Neural cell (in vitro differentiated cells): ENCODE measurements around the gene ADM2. TPM values are rescaled to one million over a fixed set of nuclear protein-coding genes. Genes with fewer than 3 reads are reported as not detected.

Experiments used
- H2AFZ ChIP-seq: fragments of 200-600, 300-800 bp; sonication (generic), shearing (Covaris generic); 2 replicates; pipeline ENCODE4 v1.6.0; 2014; ENCODE audit warnings: low read depth, mild to moderate bottlenecking, antibody characterized with exemption, low read length, moderate library complexity
- H3F3A ChIP-seq: fragments of 200-600 bp; shearing (Covaris generic); 2 replicates; pipeline ENCODE4 v1.6.1; 2016; ENCODE audit warnings: mild to moderate bottlenecking, moderate library complexity, mixed read lengths, antibody characterized with exemption, low read length; ENCODE audit not compliant: insufficient read depth, poor library complexity, severe bottlenecking
- H3K27ac ChIP-seq: fragments of 200-600, 300-800 bp; sonication (generic), shearing (Covaris generic); 2 replicates; pipeline ENCODE4 v1.5.1; 2014; ENCODE audit warnings: mild to moderate bottlenecking, low read length, moderate library complexity
- H3K27me3 ChIP-seq: fragments of 300-800, 200-600 bp; sonication (generic), shearing (Covaris generic); 2 replicates; pipeline ENCODE4 v1.6.0; 2014; ENCODE audit warnings: mild to moderate bottlenecking, low read depth, low read length, moderate library complexity; ENCODE audit not compliant: insufficient read depth
- H3K36me3 ChIP-seq: fragments of 300-800, 200-600 bp; sonication (generic), shearing (Covaris generic); 2 replicates; pipeline ENCODE4 v1.5.1; 2014; ENCODE audit warnings: mild to moderate bottlenecking, antibody characterized with exemption, low read length, moderate library complexity; ENCODE audit not compliant: insufficient read depth
- H3K4me2 ChIP-seq: fragments of 300-800, 200-600 bp; sonication (generic), shearing (Covaris generic); 2 replicates; pipeline ENCODE4 v1.6.0; 2014; ENCODE audit warnings: mild to moderate bottlenecking, low read length
- H3K4me3 ChIP-seq: fragments of 300-800, 200-600 bp; sonication (generic), shearing (Covaris generic); 2 replicates; pipeline ENCODE4 v1.5.1; 2014; ENCODE audit warnings: mild to moderate bottlenecking, low read length, moderate library complexity
- H3K79me2 ChIP-seq: fragments of 200-600 bp; shearing (Covaris generic); replicated peaks from 2 replicates; pipeline ENCODE4 v1.6.0; 2014; ENCODE audit warnings: mild to moderate bottlenecking, low read length, moderate library complexity; ENCODE audit not compliant: insufficient read depth
- H3K9ac ChIP-seq: fragments of 300-800, 200-600 bp; sonication (generic), shearing (Covaris generic); 2 replicates; pipeline ENCODE4 v1.6.1; 2016; ENCODE audit warnings: mild to moderate bottlenecking, low read length, mixed read lengths
- H3K9me2 ChIP-seq: fragments of 200-600 bp; shearing (Covaris generic); 2 replicates; pipeline ENCODE4 v1.6.1; 2016; ENCODE audit warnings: mild to moderate bottlenecking, low read length, mixed read lengths; ENCODE audit not compliant: insufficient read depth
- H3K9me3 ChIP-seq: fragments of 200-600, 300-800 bp; sonication (generic), shearing (Covaris generic); 2 replicates; pipeline ENCODE4 v1.6.1; 2016; ENCODE audit warnings: mild to moderate bottlenecking, mixed run types, low read length, moderate library complexity, mixed read lengths
- H4K20me1 ChIP-seq: fragments of 200-600 bp; shearing (Covaris generic); 2 replicates; pipeline ENCODE4 v1.6.1; 2016; ENCODE audit warnings: mild to moderate bottlenecking, mixed run types; ENCODE audit not compliant: insufficient read depth
- CTCF ChIP-seq: fragments of 450-650 bp; IDR thresholded peaks from 2 replicates; pipeline ENCODE4 v1.5.1; 2014; ENCODE audit warnings: antibody characterized with exemption, mild to moderate bottlenecking, moderate library complexity; ENCODE audit not compliant: poor library complexity, severe bottlenecking
- EP300 ChIP-seq: fragments of 450-650 bp; conservative IDR thresholded peaks from 2 replicates; pipeline ENCODE4 v1.6.1; 2014; ENCODE audit warnings: antibody characterized with exemption, mild to moderate bottlenecking, moderate library complexity; ENCODE audit not compliant: poor library complexity, severe bottlenecking
- EZH2 ChIP-seq: fragments of 200-600, 300-800 bp; shearing (Covaris generic), sonication (generic); IDR thresholded peaks from 2 replicates; pipeline ENCODE4 v1.6.1; 2014; ENCODE audit warnings: antibody characterized with exemption, low read length, borderline replicate concordance, mild to moderate bottlenecking; ENCODE audit not compliant: insufficient read depth, poor library complexity, severe bottlenecking
- MXI1 ChIP-seq: fragments of 450-650 bp; conservative IDR thresholded peaks from 2 replicates; pipeline ENCODE4 v1.6.1; 2014; ENCODE audit warnings: antibody characterized with exemption, mild to moderate bottlenecking; ENCODE audit not compliant: poor library complexity, severe bottlenecking
- POLR2AphosphoS5 ChIP-seq: IDR thresholded peaks from 2 replicates; pipeline ENCODE4 v1.6.1; 2012
- RAD21 ChIP-seq: fragments of 450-650 bp; conservative IDR thresholded peaks from 2 replicates; pipeline ENCODE4 v1.6.1; 2014; ENCODE audit warnings: antibody characterized with exemption, mild to moderate bottlenecking, moderate library complexity
- SMC3 ChIP-seq: fragments of 450-650 bp; conservative IDR thresholded peaks from 2 replicates; pipeline ENCODE4 v1.6.1; 2014; ENCODE audit warnings: antibody characterized with exemption, mild to moderate bottlenecking, moderate library complexity; ENCODE audit not compliant: poor library complexity
- TAF1 ChIP-seq: IDR thresholded peaks from 2 replicates; pipeline ENCODE4 v1.6.1; 2012; ENCODE audit warnings: low read depth
- polyA plus RNA-seq: library from polyadenylated mRNA; depleted of rRNA; stranded (reverse); fragments of >200 nt; gene quantifications from 2 replicates; pipeline ENCODE4 v1.2.3, GENCODE V29; 2014
- TF ChIP-seq, protein P1 (sequence below): IDR thresholded peaks from 2 replicates; pipeline ENCODE4 v1.6.1; 2012; ENCODE audit warnings: borderline replicate concordance

The ADM2 gene
- polyA plus RNA-seq, 1 donor from 2014 or later, result not detected

GRCh38 chr22:50500452-50500851 lies 19.1 kb downstream of the ADM2 start:
- Histone ChIP-seq H3K4me3 (no peak overlapping the region), H3K27ac (no peak overlapping the region), H3K4me2 (no peak overlapping the region), H4K20me1 (no peaks in the 10 kb centered on the region), H3F3A (no peaks in the 10 kb centered on the region), H2AFZ (no peak overlapping the region), H3K9me2 (no peaks in the 10 kb centered on the region), H3K27me3 (no peaks in the 10 kb centered on the region), H3K9ac (no peak overlapping the region), H3K9me3 (no peaks in the 10 kb centered on the region), H3K36me3 (no peaks in the 10 kb centered on the region), H3K79me2 (no peaks in the 10 kb centered on the region)
- TF ChIP-seq EZH2 (no peak), SMC3 (no peak), EP300 (no peak), RAD21 (no peak), CTCF (no peak), POLR2AphosphoS5 (no peak), TAF1 (no peak)
- TF ChIP-seq, protein P1, sequence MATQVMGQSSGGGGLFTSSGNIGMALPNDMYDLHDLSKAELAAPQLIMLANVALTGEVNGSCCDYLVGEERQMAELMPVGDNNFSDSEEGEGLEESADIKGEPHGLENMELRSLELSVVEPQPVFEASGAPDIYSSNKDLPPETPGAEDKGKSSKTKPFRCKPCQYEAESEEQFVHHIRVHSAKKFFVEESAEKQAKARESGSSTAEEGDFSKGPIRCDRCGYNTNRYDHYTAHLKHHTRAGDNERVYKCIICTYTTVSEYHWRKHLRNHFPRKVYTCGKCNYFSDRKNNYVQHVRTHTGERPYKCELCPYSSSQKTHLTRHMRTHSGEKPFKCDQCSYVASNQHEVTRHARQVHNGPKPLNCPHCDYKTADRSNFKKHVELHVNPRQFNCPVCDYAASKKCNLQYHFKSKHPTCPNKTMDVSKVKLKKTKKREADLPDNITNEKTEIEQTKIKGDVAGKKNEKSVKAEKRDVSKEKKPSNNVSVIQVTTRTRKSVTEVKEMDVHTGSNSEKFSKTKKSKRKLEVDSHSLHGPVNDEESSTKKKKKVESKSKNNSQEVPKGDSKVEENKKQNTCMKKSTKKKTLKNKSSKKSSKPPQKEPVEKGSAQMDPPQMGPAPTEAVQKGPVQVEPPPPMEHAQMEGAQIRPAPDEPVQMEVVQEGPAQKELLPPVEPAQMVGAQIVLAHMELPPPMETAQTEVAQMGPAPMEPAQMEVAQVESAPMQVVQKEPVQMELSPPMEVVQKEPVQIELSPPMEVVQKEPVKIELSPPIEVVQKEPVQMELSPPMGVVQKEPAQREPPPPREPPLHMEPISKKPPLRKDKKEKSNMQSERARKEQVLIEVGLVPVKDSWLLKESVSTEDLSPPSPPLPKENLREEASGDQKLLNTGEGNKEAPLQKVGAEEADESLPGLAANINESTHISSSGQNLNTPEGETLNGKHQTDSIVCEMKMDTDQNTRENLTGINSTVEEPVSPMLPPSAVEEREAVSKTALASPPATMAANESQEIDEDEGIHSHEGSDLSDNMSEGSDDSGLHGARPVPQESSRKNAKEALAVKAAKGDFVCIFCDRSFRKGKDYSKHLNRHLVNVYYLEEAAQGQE, result no peak

GRCh38 chr22:50502096-50502495 lies 20.8 kb downstream of the ADM2 start:
- Histone ChIP-seq H3K36me3 (no peaks in the 10 kb centered on the region), H3K4me2 (no peak overlapping the region), H3K9me2 (no peaks in the 10 kb centered on the region), H2AFZ (no peak overlapping the region), H4K20me1 (no peaks in the 10 kb centered on the region), H3F3A (no peaks in the 10 kb centered on the region), H3K27ac (no peak overlapping the region), H3K4me3 (no peak overlapping the region), H3K9ac (no peak overlapping the region), H3K9me3 (no peaks in the 10 kb centered on the region), H3K27me3 (no peaks in the 10 kb centered on the region), H3K79me2 (peaks cover 7% of the 10 kb centered on the region)
- TF ChIP-seq, protein P1, result no peak
- TF ChIP-seq TAF1, result no peak
- no peak for TF ChIP-seq RAD21
- TF ChIP-seq SMC3, result no peak
- TF ChIP-seq CTCF, result no peak
- TF ChIP-seq EZH2, result no peak
- no peak for TF ChIP-seq MXI1
- no peak for TF ChIP-seq EP300
- TF ChIP-seq POLR2AphosphoS5, result no peak
